HFFc6 (cell line): ENCODE data around the gene CISH. TPM values are rescaled to one million over a fixed set of nuclear protein-coding genes. Genes with fewer than 3 reads are reported as not detected.

Experiments
- DNase-seq: peaks from one replicate; pipeline ENCODE4 v3.0.0-alpha.2; 2018
- H3K27ac Mint-ChIP-seq: 2 replicates; pipeline ENCODE4 v1.8.0; 2020; ENCODE audit warnings: mild to moderate bottlenecking, mixed read lengths
- H3K27me3 Mint-ChIP-seq: 2 replicates; pipeline ENCODE4 v1.8.0; 2021; ENCODE audit warnings: mild to moderate bottlenecking, moderate library complexity, mixed read lengths; ENCODE audit not compliant: insufficient read depth
- H3K36me3 Mint-ChIP-seq: 2 replicates; pipeline ENCODE4 v1.8.0; 2021; ENCODE audit warnings: low read depth, mixed read lengths
- H3K4me1 Mint-ChIP-seq: 2 replicates; pipeline ENCODE4 v1.8.0; 2020; ENCODE audit warnings: low read depth, mixed read lengths
- H3K4me3 Mint-ChIP-seq: 2 replicates; pipeline ENCODE4 v1.8.0; 2020; ENCODE audit warnings: mild to moderate bottlenecking, moderate library complexity, mixed read lengths
- H3K9me3 Mint-ChIP-seq: 2 replicates; pipeline ENCODE4 v1.8.0; 2020; ENCODE audit warnings: mild to moderate bottlenecking, mixed read lengths
- total RNA-seq, 6 experiments: library from RNA; stranded (reverse); fragmentation: NEBNext Ultra II Directional; extraction: Animal tissue kit (Norgen Biotek cat#: 25700); gene quantifications; 2 replicates in 1 of 6; 3 replicates in 5 of 6; pipeline ENCODE4 v1.2.3, GENCODE V29; 2021
- TF ChIP-seq, protein P1 (sequence below): fragments of 200-600 bp; sonication (generic); IDR thresholded peaks from 2 replicates; pipeline ENCODE4 v1.5.0; 2021; ENCODE audit warnings: antibody characterized with exemption, mild to moderate bottlenecking

The CISH gene
- total RNA-seq, 6 experiments from 2014 or later, result 0.84 to 1.4 (median 0.95) TPM

- Mint-ChIP-seq H3K27ac (no peak overlapping the region), H3K36me3 (no peaks in the 10 kb centered on the region), H3K4me1 (peaks cover 69% of the 10 kb centered on the region), H3K27me3 (no peaks in the 10 kb centered on the region; the same call in 1 of the 2 replicates), H3K4me3 (no peak overlapping the region), H3K9me3 (no peaks in the 10 kb centered on the region)
- TF ChIP-seq, protein P1, sequence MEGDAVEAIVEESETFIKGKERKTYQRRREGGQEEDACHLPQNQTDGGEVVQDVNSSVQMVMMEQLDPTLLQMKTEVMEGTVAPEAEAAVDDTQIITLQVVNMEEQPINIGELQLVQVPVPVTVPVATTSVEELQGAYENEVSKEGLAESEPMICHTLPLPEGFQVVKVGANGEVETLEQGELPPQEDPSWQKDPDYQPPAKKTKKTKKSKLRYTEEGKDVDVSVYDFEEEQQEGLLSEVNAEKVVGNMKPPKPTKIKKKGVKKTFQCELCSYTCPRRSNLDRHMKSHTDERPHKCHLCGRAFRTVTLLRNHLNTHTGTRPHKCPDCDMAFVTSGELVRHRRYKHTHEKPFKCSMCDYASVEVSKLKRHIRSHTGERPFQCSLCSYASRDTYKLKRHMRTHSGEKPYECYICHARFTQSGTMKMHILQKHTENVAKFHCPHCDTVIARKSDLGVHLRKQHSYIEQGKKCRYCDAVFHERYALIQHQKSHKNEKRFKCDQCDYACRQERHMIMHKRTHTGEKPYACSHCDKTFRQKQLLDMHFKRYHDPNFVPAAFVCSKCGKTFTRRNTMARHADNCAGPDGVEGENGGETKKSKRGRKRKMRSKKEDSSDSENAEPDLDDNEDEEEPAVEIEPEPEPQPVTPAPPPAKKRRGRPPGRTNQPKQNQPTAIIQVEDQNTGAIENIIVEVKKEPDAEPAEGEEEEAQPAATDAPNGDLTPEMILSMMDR, result peak; percentile 34; the same call in 1 of the 2 replicates
- no peak for DNase-seq
Measured at GRCh38 chr3:50630877-50631276, 19.3 kb upstream of the CISH start.

DNA sequence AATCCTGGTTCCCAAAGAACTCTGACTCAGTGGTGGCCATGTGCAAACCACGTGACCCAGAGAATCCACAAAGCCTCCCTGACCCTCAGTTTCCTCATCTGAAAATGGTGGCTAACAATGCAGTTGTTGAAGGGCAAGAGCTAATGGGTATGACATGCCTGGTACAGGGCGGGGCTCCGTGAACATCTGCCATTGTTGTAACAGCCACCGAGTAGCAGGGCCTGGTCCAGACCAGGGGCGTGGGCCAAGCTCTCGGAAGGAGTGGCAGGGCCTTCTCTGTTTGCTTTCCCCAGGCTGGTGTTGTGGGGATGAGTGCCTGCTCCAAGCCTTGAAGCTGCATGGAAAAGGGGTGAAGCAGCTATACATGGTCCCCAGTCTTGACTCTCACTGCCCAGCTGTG is 18.8 kb upstream of the CISH start:
- Mint-ChIP-seq H3K27ac (peak overlapping the region; percentile 26; the same call in 1 of the 2 replicates), H3K36me3 (no peaks in the 10 kb centered on the region)
- no peak for DNase-seq

GRCh38 chr3:50628601-50629000 is 17.0 kb upstream of the CISH start:
- Mint-ChIP-seq H3K4me3 (no peak overlapping the region), H3K4me1 (peaks cover 89% of the 10 kb centered on the region), H3K36me3 (peaks cover 13% of the 10 kb centered on the region), H3K9me3 (no peaks in the 10 kb centered on the region), H3K27ac (peak overlapping the region; percentile 98), H3K27me3 (no peaks in the 10 kb centered on the region; the same call in 1 of the 2 replicates)
- TF ChIP-seq, protein P1, result no peak
- no peak for DNase-seq

More for the DNA sequence above, 18.8 kb upstream of the CISH start:
- TF ChIP-seq, protein P1, result no peak
- Mint-ChIP-seq H3K4me1 (peaks cover 73% of the 10 kb centered on the region), H3K9me3 (no peaks in the 10 kb centered on the region), H3K4me3 (no peak overlapping the region), H3K27me3 (no peaks in the 10 kb centered on the region; the same call in 1 of the 2 replicates)

- peak; percentile 95 for DNase-seq
- Mint-ChIP-seq H3K36me3 (peaks cover 13% of the 10 kb centered on the region), H3K27ac (peak overlapping the region; percentile 98), H3K4me3 (peak overlapping the region; percentile 72), H3K9me3 (no peaks in the 10 kb centered on the region), H3K27me3 (no peaks in the 10 kb centered on the region; the same call in 1 of the 2 replicates), H3K4me1 (peaks cover 80% of the 10 kb centered on the region)
- TF ChIP-seq, protein P1, result peak; percentile 73
Measured at GRCh38 chr3:50627407-50628051, 16.0 kb upstream of the CISH start.

DNA sequence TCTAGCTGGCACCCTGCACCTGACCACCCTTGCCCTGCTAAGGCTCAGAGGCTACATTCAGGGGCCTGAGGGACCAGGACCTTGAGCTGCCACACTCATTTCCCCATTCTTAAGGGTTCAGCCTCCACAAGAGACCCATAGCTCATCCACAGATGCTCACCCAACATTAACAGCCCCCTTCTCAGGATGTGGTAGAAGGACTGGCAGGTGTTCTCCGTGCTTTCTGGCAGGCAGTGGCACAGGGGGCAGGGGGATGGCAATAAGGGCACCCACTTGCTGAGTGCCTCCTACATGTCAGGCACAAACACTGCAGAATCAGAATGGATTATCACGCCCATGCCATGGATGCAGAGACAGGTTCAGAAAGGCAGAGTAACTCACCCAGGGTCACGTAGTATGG is 14.8 kb upstream of the CISH start:
- Mint-ChIP-seq H3K27me3 (no peaks in the 10 kb centered on the region; the same call in 1 of the 2 replicates), H3K36me3 (peaks cover 13% of the 10 kb centered on the region), H3K4me3 (no peak overlapping the region), H3K4me1 (peaks cover 68% of the 10 kb centered on the region), H3K27ac (peak overlapping the region; percentile 98), H3K9me3 (no peaks in the 10 kb centered on the region)
- TF ChIP-seq, protein P1, result no peak
- DNase-seq, result no peak
